GM12865 (cell line): ENCODE data around the gene PTPRN2.

ENCODE experiments used
- DNase-seq: peaks from one replicate; pipeline ENCODE4 v3.0.0; 2010; ENCODE audit warnings: low read depth
- H3K4me3 ChIP-seq: 2 replicates; pipeline ENCODE4 v1.5.1; 2011; ENCODE audit warnings: mild to moderate bottlenecking, low read depth, low read length, control low read depth
- CTCF ChIP-seq: IDR thresholded peaks from 2 replicates; pipeline ENCODE4 v1.5.1; 2011; ENCODE audit warnings: low read length, control low read depth, low read depth, inconsistent platforms; ENCODE audit not compliant: insufficient read depth; ENCODE audit errors: missing control alignments

The PTPRN2 gene

GRCh38 chr7:157817433-157817832, 770.2 kb downstream of the PTPRN2 start:
- no peak for DNase-seq
- no peak for TF ChIP-seq CTCF
- H3K4me3 ChIP-seq: no peak overlapping the region

- TF ChIP-seq CTCF: no peak
- no peak overlapping the region for H3K4me3 ChIP-seq
- no peak for DNase-seq
These were observed 770.9 kb downstream of the PTPRN2 start for GRCh38 chr7:157816526-157817250.

GRCh38 chr7:157816086-157816485, 771.5 kb downstream of the PTPRN2 start:
- no peak for TF ChIP-seq CTCF
- no peak for DNase-seq
- H3K4me3 ChIP-seq: no peak overlapping the region

- H3K4me3 ChIP-seq: no peak overlapping the region
- no peak for DNase-seq
- TF ChIP-seq CTCF: no peak
These were observed 772.0 kb downstream of the PTPRN2 start for GRCh38 chr7:157815706-157816022.

GRCh38 chr7:157814931-157815705, 772.5 kb downstream of the PTPRN2 start:
- no peak overlapping the region for H3K4me3 ChIP-seq
- no peak for DNase-seq
- no peak for TF ChIP-seq CTCF

GRCh38 chr7:157813741-157814661, 773.6 kb downstream of the PTPRN2 start:
- TF ChIP-seq CTCF: no peak
- DNase-seq: no peak

More at GRCh38 chr7:157813741-157814661, 773.6 kb downstream of the PTPRN2 start:
- no peak overlapping the region for H3K4me3 ChIP-seq
